Stimulated activated CD4-positive, alpha-beta T cell treated with anti-CD3 and anti-CD28 coated beads, Interleukin-4, amount 100 ng/mL, for 4 hours (primary cell): ENCODE results near the gene NFKBIZ.

Experiments
- DNase-seq, 2 experiments: peaks; one replicate each; pipeline ENCODE4 v3.0.0-alpha.2; 2020

The NFKBIZ gene

DNA sequence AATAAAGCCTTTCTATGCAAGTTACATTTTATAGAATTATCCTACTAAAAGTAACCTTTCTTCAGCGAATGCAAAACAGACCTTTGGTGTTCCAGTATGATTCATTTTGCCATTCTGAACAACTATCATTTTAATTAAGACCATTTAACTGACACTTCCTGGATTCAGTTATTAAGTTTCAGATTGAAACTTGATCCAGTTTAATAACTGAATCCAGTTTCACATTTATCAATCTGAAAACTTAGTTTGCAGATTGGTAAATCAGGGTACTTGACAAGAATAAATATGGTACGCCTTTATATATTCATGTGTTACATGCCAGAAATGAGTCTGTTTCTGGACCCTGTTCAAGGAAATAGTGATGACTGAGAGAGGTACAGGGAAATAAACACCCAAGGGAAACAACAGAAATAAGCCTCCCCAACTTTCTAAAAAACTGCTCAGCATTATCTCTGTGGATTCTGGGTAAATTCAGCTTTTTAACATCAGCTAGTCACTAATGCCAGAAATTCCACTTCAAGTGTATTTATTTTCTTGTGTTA, 23.3 kb upstream of the NFKBIZ start:
- no peak for DNase-seq

DNA sequence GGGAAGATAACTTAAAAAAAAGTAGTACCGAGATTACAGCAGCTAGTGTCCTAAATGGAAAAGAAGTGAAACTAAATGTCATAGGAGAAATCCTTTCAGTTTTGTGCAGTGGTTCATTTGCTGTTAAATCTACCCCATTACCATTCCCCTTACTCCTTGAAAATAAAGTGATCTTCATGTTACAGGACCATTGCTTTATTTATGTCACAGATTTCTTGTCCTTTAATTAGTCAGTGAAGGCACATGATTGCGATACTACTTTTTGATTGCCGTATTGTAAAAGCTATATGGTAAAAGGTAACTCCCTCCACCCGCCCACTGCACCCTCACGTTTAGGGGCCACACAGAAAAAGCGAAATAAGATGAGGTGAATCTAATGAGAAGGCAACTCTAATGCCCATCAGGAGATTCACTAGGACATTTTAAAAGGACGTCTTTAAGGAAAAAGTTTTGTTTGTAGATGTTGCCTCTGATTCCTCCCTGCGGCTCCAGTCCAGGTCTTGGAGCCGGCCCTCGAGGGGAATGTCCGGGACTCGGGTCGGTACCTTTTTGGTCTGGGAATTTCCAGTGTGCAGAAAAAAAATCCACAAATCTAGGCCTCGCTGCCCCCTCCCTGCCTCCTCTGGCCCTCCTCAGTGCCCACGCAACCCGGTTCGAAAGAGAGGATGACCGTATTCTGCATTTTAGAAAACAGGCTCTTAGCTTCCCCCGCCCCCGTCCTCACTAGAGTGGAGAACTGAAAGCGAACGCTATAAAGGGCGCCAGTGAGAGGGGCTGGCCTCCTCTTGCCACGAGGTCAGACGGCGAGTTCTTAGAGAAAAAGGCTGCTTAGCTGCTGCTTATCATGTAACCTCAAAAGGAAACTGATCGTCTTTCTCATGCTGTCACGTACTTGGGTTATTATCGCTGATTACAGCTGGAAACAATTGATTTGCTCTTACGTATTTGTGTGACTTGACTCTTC, 21.8 kb upstream of the NFKBIZ start:
- DNase-seq, result peak; percentile 71 to 87

DNA sequence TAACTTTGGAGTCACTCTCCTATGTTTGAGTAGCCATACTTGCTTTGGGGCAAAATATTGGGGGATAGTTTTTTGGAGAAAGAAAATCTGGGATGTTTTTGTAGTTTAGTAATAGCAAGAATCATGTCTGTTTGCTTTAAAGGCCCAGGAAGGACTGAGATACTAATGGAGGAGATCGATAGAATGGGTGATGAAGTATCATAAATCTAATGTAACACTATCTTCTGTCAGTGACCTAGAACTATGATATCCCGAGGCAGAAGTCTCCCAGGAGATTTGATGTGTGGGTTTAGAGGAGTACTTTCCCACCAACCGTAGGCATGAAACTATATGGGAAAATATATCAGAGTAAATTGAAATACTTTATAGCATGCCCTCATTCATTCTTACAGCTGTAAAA, 21.0 kb upstream of the NFKBIZ start:
- no peak for DNase-seq

DNA sequence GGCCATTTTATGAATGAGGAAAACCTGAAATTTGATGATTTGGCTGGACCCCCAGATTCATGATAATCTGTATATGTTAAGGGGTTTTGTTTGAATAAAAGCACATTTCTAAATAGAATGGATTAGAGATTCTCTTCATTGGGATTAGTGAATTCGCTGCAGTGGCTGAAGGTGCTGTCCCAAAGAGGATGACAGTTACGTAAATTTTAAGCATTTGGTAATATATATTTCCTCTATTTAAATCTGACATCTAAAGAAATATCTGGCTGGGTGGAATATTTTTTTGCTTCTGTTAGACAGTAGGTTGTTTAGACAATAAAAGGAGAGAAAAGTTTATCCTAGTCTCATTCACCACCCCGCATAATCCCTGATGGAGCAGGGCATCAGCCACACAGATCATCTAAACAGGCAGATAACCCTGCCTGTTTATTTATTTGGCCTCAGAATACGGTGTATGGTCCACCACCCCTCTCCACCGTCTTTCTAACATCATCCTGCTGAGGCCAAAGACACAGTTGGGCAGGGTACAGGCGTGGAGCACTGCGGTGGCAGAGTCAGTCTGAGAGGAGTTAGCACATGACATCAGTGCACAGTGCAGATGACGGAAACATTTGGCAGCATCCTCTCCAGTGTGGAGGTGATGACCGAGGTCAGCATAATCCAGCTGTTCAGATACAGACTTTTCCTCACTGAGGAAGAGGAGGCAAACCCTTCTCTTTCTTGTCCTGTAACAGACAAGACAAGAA, 20.4 kb upstream of the NFKBIZ start:
- peak in 1 of 2 experiments; percentile 56 for DNase-seq

DNA sequence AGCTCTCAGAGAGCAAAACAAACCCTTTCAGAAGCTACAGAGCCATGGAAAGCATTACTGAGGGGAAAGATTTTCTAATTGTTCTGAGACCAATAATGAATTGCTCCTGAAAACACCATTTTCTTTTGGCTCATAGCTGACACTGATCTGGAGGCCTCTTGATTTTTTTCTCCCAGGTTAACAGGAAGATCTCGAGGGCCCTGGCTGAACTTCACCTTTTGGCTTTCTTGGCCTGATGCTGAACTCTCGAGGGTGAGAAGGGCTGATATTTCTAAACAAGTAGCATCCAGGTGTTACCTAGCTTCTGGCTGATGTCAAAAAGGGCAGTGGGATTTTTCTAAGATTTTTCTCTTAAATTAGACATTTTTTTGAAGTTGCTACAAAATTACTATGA, 19.9 kb upstream of the NFKBIZ start:
- no peak for DNase-seq

DNA sequence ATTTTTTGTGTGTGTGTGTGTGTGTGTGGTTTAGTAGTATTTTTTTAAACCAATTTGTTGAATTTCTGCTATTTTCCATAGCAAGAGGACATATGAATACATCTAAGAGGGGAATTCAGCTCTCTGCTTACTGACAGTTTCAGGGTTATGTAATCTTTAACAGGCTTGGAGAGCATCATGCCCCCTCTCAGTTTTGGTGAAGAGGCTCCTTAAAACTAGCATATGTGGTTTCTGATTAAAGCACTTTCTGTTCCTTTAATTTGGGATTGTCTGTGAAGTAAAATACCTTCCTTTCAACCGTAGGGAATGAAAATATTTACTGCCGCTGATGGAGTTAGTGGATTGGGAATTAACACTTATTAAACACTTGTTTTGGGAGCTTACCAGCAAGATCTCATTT, 19.4 kb upstream of the NFKBIZ start:
- no peak for DNase-seq

DNA sequence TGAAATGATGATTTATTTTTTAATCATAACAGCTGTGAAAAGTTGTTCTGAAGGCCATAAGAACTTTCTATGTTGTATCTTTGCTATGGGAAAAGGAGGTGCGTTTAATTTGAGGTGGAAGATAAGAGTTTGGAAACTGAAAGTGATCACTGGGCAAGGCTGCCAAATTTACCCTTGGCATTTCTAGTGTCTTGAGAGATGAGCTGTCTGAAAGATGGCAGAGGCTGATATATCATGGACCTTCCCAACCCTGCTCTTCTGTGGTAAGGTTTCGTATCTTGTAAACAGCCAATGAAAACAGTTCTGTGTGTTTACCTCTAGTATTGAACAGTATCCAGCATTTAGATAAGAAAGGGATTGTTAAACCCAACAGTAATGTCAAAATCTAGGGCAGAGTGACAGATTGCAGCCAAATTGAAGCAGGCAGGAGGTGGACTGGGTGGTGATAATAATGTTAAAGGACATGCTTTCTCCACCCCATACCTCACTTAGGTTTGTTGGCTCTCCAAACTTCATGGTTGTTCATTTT, 15.8 kb upstream of the NFKBIZ start:
- no peak for DNase-seq

DNA sequence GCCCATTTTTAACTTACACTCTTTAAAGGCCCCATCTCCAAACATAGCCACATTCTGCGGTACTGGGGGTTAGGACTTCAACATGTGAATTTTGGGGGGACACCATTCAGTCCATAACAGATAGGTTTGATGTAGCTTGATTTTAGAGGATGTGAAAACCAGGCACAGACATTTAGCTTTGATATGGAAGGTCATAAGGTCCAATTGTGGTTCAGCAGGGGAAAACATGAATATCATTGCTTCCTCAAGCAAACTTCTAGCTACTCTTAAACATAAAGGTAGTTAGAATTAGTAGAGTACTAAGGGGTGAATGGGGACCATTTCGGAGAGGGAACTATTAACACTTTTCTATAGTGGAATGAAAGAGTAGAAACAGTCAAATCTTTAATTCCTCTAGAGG, 13.6 kb upstream of the NFKBIZ start:
- DNase-seq, result no peak

DNA sequence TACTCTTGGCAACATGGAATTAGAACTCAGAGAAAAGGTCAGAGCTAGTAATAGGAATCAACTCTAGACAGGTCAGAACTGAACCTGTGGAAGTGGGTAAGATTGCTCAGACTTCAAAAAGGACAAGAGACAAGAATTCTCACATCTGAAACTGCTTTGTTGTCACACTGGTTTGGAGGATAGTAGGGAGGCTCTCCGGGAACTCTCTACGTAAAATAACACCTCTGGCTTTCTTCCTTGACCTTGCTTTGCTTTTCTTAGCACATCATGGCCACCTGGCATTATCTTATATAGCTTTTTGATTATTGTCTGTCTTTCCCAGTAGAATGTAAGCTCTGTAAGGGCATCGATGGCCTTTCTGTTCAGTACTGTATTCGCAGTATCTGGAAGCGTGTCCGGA, 13.2 kb upstream of the NFKBIZ start:
- DNase-seq, result no peak

DNA sequence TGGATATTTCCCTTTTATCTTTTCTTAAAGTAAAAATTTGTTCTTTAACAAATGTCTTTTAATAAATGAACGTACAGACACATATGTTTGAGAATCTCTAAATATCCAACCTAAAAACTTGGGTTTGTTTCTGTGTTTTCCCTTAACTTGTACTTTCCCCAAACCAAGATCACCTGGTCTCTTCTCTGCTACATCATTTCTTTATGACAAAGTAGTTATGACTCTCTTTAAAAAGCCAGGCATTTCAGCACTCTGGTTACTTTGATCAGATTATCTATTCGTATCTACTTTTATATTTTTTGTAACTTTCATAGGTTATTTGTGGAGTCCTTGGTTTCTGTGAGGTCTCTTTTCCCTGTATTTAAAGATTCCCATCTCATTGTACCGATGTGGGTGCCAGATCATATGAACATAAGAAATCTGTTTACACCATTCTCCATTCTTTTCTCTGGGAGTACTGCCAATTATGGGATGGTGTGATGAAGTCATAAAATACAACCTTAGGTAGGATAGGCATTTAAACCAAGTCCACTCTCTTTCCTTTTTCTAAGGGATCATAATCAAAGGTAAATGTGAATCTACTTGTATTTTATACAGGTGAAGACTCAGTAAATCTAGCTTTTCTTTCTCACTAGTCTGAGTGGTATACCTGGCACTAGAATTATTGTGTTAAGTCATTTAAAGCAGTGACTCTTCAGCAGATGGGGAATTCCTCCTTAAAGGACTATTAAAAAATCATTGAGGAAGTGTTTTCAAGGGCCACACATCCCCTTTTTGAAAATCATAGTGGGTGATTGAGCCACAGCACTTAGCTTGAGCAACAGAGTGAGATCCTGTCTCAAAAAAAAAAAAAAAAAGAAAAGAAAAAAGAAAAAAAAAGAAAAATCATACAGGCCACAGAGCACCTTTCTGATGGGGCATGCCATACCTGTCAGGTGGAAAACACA, 12.4 kb upstream of the NFKBIZ start:
- no peak for DNase-seq

DNA sequence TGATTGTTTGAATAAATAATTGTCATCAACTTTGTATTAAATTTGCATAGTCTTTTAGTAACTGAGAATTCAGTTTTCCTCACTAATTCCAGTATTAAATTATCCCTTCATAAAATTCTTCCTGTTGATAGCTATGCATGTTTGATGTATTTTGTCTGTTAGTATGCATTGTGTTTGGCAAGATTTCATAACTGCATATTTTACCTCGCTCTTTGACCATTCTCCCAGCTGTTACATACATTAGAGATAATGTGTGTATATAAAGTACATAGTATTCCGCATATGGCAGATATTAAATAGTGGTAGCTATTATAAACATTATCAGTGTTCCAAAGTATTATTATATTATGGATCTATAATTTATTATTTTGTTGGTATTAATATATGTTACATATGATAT, 10.6 kb upstream of the NFKBIZ start:
- DNase-seq, result no peak

DNA sequence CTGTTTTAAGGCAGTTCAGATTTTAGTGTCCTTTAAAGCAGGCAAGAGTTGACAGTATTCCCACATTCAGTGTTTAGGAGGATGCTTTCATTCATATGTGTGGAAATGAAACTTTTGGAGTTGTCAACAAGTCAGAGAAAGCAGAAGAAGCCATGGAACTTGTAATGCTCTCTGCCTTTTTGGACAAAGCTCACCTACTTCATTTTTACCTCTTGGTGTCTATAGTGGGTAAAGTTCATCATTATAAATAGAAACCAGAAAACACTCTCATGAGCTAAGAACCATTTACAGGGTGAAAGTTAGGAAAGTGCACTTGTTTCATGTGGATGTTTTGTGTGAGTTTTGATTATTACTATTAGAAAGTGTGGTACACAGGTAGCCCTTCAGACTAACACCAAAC, 9.2 kb upstream of the NFKBIZ start:
- DNase-seq, result no peak

DNA sequence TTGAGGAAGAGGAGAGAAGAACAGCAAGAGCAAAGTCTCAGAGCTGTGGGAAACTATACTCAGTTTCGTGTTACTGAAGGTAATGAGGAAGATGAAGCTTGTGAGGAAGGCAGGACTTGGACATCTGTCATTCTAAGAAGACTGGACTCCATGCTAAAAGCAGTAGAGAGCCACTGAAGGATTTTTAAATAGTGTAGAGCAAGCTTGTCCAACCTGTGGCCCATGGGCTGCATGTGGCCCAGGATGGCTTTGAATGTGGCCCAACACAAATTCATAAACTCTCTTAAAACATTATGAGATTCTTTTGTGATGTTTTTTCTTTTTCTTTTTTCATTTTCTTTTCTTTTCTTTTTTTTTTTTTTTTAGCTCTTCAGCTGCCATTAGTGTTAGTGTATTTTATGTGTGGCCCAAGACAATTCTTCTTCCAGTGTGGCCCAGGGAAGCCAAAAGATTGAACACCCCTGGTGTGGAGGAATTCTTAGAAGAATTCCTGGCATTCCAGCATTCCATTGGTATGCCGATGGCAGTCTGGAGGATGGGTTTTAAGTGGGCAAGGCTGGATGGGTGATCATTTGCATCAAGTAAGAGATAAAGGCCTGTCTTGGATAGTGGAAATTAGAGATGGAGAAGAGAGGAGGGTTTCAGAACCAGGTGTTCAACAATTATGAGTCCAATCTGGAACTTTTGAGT, 6.9 kb upstream of the NFKBIZ start:
- DNase-seq, result no peak

DNA sequence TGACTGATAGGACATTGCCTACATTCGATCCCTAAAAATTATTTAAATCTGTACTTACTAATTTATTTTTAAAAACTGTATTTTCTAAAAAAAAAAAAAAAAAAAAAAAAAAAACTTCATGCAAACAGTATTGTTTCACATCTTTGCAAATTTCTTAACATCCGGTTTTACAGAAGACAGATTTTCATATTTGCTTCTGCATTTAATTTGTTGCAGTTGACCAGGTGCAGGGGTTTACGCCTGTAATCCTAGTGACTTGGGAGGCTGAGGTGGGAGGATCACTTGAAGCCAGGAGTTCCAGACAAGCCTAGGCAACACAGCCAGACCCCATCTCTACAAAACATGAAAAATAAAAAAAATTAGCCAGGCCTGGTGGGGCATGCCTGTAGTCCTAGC, 6.4 kb upstream of the NFKBIZ start:
- DNase-seq, result no peak

DNA sequence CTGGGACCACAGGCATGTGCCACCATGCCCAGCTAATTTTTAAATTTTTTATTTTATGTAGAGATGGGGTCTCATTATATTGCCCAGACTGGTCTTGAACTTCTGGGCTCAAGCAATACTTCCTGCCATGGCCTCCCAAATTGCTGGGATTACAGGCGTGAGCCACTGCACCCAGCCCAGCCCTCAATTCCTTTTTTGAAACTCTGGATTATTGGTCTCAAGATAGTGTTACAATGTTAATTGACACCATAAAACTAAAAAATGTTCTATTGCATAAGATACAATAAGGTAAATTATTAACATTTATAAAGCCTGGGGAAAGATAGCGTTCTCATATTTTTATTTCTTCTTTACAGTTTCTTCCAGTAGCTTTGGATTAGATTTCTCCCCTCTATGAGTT, 3.9 kb upstream of the NFKBIZ start:
- DNase-seq, result no peak

DNA sequence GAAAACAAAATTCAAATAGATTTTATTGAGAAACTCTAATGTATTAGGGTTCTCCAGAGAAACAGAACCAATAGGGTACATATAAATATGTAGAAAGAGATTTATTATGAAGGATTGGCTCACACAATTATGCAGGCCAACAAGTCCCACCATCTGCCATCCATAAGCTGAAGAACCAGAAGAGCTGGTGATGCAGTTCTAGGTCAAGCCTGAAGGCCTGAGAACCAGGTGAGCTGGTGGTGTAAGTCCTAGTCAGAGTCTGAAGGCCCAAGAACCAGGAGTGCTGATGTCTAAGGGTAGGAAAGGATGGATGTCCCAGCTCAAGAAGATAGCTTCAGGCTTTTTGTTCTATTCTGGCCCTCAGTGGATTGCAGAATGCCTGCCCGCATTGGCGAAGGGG, 2.6 kb upstream of the NFKBIZ start:
- no peak for DNase-seq

DNA sequence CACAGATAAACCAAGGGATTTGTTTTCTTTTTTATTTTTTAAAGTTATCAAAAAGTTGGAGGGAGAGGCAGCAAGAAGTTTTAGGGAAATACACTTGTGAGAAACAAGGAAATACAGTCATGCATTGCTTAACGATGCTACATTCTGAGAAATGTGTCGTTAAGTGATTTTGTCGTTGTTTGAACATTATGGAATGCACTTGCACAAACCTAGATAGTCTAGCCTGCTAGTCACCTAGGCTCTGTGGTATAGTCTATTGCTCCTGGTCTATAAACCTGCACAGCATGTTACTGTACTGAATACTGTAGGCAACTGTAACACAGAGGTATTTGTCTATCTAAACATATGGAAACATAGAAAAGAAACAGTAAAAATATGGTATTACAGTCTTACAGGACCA, 2.0 kb upstream of the NFKBIZ start:
- DNase-seq, result no peak

DNA sequence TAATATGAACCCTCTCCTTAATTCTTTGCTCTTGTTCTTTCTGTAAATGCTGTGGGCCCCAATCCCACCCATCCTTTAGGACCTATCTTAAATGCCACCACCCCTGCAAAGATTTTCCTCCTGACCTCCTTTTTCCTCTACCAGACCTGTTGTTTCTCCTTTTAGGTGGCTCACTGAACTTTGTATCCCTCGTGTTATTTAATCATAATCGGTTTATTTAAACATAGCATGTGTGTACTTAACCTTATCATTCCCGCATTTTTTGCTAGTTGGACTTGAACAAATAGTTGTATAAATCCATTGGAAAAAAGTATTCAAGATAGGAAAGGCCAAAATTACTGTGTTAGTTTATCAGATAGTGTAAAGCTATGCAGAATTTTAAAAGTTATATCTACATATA, 988 bp upstream of the NFKBIZ start:
- no peak for DNase-seq

DNA sequence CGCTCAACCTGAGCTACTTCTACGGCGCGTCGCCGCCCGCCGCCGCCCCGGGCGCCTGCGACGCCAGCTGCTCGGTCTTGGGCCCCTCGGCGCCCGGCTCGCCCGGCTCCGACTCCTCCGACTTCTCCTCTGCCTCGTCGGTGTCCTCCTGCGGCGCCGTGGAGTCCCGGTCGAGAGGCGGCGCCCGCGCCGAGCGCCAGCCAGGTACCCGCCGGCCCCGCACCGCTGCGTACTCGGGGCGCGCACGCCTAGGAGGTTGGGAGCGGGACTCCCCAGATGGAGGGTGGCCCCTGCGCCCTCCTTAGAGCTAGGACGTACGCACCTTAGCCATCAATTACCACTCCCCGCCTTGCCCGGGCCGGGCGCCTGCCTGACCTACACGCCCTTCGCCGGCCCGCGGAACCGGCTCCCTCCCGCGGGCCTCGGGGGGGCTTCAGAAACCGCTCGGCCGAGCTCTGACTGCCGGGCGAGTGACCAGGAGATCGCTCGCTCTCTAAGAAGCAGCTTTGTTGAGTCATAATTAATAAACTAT, 466 bp downstream of the NFKBIZ start:
- DNase-seq, result peak; percentile 56 to 59

DNA sequence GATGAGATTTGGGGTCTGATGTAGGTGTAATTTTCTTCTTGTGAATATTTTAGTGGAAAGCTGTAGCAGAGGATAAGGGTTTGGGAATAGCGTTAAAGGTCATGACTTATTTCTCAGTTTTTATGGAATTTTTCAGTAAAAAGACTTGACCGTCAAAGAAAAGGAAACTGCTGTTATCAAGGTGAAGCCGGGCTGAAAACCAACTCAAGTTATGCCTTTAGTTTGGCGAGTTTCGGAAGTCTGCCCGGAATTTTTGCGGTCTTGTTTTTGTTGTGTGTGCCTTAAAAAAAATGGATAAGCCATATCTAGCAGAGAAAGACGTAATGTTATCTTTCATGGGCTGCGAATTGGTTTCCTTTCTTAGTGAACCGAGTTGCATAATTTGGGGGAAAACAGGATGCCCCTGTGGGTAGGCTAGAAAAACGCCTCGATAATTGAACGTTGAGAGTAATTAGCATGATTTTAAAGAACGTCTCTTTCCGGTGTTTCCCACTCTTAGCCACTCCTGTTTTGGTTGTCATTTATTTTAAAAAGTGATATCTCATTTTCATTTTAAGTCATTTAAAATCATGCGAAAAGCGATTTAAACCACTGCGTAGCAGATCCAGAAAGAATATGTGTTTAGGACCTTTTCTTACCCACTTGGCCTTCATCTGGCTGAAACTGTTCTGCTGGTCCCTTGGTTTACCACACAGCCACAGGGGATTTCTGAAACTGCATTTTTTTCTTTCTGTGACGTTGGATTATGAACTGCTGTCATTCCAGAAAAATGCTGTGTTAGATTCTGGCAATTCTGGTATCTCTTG, 1.1 kb downstream of the NFKBIZ start:
- peak in 1 of 2 experiments; percentile 27 for DNase-seq
